ENCODE data around the gene MMD. TPM values are rescaled to one million over a fixed set of nuclear protein-coding genes. Genes with fewer than 3 reads are reported as not detected.

MMD gene
- total RNA-seq, 1 donor from 2014 or later = 22.9 TPM

DNA sequence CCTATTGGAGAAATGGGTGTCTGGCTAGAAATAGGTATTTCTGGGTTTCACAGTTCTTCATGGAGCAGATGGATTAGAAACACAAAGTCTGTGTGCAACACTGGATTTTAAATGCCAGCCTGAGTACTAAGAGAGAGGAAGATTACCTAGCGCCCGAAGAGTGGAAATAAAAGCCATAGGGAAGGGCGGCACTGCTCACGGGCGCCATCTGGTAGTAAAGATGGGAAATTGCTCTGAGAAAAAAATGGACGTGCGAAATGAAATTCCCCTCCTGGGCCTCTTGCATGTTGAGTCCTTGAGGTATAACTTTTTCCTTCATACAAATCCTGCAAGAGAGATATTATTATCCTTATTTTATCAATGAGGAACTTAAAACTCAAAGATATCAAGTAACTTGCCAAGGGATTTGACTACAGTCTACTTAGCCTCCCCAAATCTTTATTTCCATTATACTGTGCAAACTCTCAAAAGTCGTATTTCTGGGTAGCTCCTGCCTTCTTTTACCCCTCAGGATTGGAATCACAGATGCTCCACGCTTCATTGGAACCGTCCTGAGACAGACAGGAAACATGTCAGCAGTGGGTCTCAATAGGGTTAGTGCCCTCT is 72.8 kb downstream of the MMD start:
- H3K27ac ChIP-seq = no peak overlapping the region
- no peaks in the 10 kb centered on the region for H3K9me3 ChIP-seq
- TF ChIP-seq, protein P1, sequence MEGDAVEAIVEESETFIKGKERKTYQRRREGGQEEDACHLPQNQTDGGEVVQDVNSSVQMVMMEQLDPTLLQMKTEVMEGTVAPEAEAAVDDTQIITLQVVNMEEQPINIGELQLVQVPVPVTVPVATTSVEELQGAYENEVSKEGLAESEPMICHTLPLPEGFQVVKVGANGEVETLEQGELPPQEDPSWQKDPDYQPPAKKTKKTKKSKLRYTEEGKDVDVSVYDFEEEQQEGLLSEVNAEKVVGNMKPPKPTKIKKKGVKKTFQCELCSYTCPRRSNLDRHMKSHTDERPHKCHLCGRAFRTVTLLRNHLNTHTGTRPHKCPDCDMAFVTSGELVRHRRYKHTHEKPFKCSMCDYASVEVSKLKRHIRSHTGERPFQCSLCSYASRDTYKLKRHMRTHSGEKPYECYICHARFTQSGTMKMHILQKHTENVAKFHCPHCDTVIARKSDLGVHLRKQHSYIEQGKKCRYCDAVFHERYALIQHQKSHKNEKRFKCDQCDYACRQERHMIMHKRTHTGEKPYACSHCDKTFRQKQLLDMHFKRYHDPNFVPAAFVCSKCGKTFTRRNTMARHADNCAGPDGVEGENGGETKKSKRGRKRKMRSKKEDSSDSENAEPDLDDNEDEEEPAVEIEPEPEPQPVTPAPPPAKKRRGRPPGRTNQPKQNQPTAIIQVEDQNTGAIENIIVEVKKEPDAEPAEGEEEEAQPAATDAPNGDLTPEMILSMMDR (IDR thresholded peaks at IDR 0.05) = peak; percentile 69 to 92 (median 82)
- no peaks in the 10 kb centered on the region for H3K4me1 ChIP-seq
- no peaks in the 10 kb centered on the region for H3K27me3 ChIP-seq
- no peaks in the 10 kb centered on the region for H3K36me3 ChIP-seq
- intact Hi-C loops (cut with DNase I) = loop anchor here (1.0 to 10.0 kb wide), 5 partner anchors 52 to 356 kb away; partner anchors contain the start of genes HLF and SMIM36
- DNase-seq (ENCODE audit: low spot score in 2 of 2) = peak in 1 of 2 donors; percentile 66
- no peak overlapping the region for H3K4me3 ChIP-seq

DNA sequence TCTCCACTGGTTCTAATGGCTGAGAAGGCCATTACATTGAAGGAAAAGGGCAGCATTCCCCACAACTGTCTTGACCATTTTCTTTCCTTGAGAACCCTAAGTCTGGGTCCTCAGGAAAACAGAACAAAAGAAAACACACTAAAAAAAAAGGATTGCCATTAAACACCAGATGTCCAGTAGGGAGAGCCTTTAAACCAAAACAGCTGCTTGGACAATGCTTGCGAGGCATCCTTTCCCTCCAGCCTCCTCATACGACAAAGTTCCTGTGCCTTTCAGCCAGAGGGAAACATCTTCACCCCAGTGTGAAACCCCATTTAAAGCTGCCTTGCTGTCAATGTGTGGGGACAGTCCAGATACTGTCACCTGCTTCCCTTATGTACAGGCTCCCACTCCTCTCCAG is 74.3 kb downstream of the MMD start:
- H3K9me3 ChIP-seq = no peaks in the 10 kb centered on the region
- H3K27ac ChIP-seq = no peak overlapping the region
- H3K4me1 ChIP-seq = no peaks in the 10 kb centered on the region
- H3K36me3 ChIP-seq = no peaks in the 10 kb centered on the region
- TF ChIP-seq, protein P1 (IDR thresholded peaks at IDR 0.05) = no peak
- intact Hi-C loops (cut with DNase I) = loop anchor here (5.0 to 10.0 kb wide), 2 partner anchors 50 to 167 kb away; partner anchors contain the start of gene SMIM36
- H3K27me3 ChIP-seq = no peaks in the 10 kb centered on the region
- H3K4me3 ChIP-seq = no peak overlapping the region
- DNase-seq (ENCODE audit: low spot score in 2 of 2) = no peak

DNA sequence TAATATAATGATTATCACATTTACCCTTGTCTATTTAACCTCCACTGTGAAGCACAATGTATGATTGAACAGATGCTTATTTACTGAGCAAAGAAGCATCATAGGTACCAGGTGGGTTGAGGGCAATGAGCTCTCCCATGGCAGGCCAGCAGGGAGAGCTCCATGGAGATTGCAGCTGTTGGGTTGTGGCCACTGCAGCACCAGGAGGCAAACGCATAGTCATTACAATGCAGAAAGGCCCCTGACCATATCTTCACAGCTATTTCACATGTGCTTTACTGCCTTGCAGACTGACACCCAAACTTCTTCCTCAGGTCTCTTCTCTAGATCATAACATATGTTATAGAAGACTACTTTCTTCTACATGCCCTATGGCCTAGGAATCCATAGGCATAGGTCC is 75.0 kb downstream of the MMD start:
- TF ChIP-seq, protein P1 (IDR thresholded peaks at IDR 0.05) = no peak
- H3K27me3 ChIP-seq = no peaks in the 10 kb centered on the region
- H3K4me1 ChIP-seq = no peaks in the 10 kb centered on the region
- intact Hi-C loops (cut with DNase I) = loop anchor here (5.0 to 10.0 kb wide), 2 partner anchors 49 to 168 kb away; partner anchors contain the start of gene SMIM36
- H3K4me3 ChIP-seq = no peak overlapping the region
- no peaks in the 10 kb centered on the region for H3K9me3 ChIP-seq
- no peak overlapping the region for H3K27ac ChIP-seq
- no peak for DNase-seq (ENCODE audit: low spot score in 2 of 2)
- H3K36me3 ChIP-seq = no peaks in the 10 kb centered on the region

DNA sequence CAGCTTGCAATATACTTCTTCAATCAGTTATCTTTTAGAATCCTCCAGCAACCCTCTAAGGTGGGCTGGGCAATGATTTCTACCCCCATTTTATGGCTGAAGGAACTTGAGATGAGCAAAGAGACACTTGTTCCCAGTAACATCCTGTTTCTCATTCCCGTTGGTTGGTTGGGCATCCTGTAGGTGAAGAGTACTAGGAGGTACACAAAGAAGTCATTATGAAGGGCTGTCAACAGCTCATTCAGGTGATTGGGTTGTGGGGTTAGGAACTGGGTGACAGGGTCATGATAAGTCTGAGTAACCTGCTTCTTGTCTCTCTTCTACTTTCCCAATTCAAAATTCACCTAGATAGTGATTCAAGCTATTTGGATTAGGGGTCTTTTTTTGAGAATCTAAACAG is 76.5 kb downstream of the MMD start:
- no peak overlapping the region for H3K4me3 ChIP-seq
- no peak overlapping the region for H3K27ac ChIP-seq
- no peaks in the 10 kb centered on the region for H3K27me3 ChIP-seq
- no peak for DNase-seq (ENCODE audit: low spot score in 2 of 2)
- H3K9me3 ChIP-seq = no peaks in the 10 kb centered on the region
- intact Hi-C loops (cut with DNase I) = loop anchor here (5.0 to 10.0 kb wide), 2 partner anchors 48 to 170 kb away; partner anchors contain the start of gene SMIM36
- H3K36me3 ChIP-seq = no peaks in the 10 kb centered on the region
- TF ChIP-seq, protein P1 (IDR thresholded peaks at IDR 0.05) = no peak
- H3K4me1 ChIP-seq = no peaks in the 10 kb centered on the region

DNA sequence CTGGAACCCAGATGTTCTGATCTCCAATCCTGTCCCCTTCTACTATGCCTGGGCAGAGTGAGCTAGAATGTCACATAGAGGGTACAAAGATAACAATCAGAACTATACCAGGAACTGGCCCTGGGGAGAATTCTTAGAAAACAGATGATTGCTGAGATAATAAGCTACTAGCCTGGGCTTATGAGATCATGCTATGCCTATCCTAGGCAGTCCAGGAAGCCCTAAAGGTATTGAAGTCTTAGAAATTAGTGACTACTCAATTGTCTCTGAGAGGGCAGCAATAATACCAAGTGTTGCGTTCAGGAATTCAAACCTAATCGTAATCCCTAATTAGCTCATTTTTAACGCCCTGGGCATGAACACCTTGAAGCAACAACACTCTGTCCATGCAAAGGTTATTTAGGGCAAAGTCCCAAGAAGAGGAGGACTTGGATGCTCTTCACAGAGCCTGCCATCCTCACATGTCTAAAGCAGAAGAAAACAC is 77.1 kb downstream of the MMD start:
- DNase-seq (ENCODE audit: low spot score in 2 of 2) = no peak
- intact Hi-C loops (cut with DNase I) = loop anchor here (10.0 kb wide), 1 partner anchor 170 kb away; the partner anchor contains the start of gene SMIM36
- Histone ChIP-seq H3K4me1 (no peaks in the 10 kb centered on the region), H3K4me3 (no peak overlapping the region), H3K9me3 (no peaks in the 10 kb centered on the region), H3K27ac (no peak overlapping the region), H3K36me3 (no peaks in the 10 kb centered on the region), H3K27me3 (no peaks in the 10 kb centered on the region)
- TF ChIP-seq, protein P1 (IDR thresholded peaks at IDR 0.05) = no peak
